ENCODE data around the gene KDM6B. TPM values are rescaled to one million over a fixed set of nuclear protein-coding genes. Genes with fewer than 3 reads are reported as not detected.

KDM6B gene
- total and polyA plus RNA-seq, 4 donors, result 2.5 to 11.5 (median 3.3) TPM

GRCh38 chr17:7881276-7882054 lies 47.4 kb downstream of the KDM6B start:
- H3K36me3 ChIP-seq (ENCODE audit: control insufficient read depth in 4 of 4, insufficient read depth in 3 of 4, low read depth in 1 of 4, low read length in 3 of 4), result no peaks in the 10 kb centered on the region
- H3K9me3 ChIP-seq (ENCODE audit: control insufficient read depth in 4 of 4, low read length in 3 of 4), result no peaks in the 10 kb centered on the region
- TF ChIP-seq FOXA2 (IDR thresholded peaks at IDR 0.05) (no peak), TAF1 (conservative IDR thresholded peaks at IDR 0.05) (no peak), JUND (IDR thresholded peaks at IDR 0.05) (no peak), SP1 (IDR thresholded peaks at IDR 0.05) (no peak), HNF4G (IDR thresholded peaks at IDR 0.05) (no peak), FOXA1 (IDR thresholded peaks at IDR 0.05) (no peak), RXRA (IDR thresholded peaks at IDR 0.05) (no peak), YY1 (IDR thresholded peaks at IDR 0.05) (no peak), CTCF (IDR thresholded peaks at IDR 0.05; ENCODE audit: low read depth, low read length, missing input control) (no peak), MAX (IDR thresholded peaks at IDR 0.05) (no peak), NR2F2 (IDR thresholded peaks at IDR 0.05) (no peak)
- TF ChIP-seq, protein P1, sequence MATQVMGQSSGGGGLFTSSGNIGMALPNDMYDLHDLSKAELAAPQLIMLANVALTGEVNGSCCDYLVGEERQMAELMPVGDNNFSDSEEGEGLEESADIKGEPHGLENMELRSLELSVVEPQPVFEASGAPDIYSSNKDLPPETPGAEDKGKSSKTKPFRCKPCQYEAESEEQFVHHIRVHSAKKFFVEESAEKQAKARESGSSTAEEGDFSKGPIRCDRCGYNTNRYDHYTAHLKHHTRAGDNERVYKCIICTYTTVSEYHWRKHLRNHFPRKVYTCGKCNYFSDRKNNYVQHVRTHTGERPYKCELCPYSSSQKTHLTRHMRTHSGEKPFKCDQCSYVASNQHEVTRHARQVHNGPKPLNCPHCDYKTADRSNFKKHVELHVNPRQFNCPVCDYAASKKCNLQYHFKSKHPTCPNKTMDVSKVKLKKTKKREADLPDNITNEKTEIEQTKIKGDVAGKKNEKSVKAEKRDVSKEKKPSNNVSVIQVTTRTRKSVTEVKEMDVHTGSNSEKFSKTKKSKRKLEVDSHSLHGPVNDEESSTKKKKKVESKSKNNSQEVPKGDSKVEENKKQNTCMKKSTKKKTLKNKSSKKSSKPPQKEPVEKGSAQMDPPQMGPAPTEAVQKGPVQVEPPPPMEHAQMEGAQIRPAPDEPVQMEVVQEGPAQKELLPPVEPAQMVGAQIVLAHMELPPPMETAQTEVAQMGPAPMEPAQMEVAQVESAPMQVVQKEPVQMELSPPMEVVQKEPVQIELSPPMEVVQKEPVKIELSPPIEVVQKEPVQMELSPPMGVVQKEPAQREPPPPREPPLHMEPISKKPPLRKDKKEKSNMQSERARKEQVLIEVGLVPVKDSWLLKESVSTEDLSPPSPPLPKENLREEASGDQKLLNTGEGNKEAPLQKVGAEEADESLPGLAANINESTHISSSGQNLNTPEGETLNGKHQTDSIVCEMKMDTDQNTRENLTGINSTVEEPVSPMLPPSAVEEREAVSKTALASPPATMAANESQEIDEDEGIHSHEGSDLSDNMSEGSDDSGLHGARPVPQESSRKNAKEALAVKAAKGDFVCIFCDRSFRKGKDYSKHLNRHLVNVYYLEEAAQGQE (IDR thresholded peaks at IDR 0.05), result no peak
- TF ChIP-seq, protein P2, sequence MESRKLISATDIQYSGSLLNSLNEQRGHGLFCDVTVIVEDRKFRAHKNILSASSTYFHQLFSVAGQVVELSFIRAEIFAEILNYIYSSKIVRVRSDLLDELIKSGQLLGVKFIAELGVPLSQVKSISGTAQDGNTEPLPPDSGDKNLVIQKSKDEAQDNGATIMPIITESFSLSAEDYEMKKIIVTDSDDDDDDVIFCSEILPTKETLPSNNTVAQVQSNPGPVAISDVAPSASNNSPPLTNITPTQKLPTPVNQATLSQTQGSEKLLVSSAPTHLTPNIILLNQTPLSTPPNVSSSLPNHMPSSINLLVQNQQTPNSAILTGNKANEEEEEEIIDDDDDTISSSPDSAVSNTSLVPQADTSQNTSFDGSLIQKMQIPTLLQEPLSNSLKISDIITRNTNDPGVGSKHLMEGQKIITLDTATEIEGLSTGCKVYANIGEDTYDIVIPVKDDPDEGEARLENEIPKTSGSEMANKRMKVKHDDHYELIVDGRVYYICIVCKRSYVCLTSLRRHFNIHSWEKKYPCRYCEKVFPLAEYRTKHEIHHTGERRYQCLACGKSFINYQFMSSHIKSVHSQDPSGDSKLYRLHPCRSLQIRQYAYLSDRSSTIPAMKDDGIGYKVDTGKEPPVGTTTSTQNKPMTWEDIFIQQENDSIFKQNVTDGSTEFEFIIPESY (IDR thresholded peaks at IDR 0.05), result no peak
- no peak overlapping the region for H3K4me3 ChIP-seq (ENCODE audit: low read depth in 1 of 3, low read length in 3 of 3)
- WGBS, result 74% methylated on average over 7 of the region's 7 CpGs
- H3K4me1 ChIP-seq (ENCODE audit: control insufficient read depth in 4 of 4, insufficient read depth in 4 of 4, low read length in 3 of 4), result peaks cover 0 to 11% (median 10%) of the 10 kb centered on the region in 4 donors
- no peak for DNase-seq (ENCODE audit: low spot score)
- no peaks in the 10 kb centered on the region for H3K27me3 ChIP-seq (ENCODE audit: control insufficient read depth in 4 of 4, insufficient read depth in 4 of 4, low read length in 3 of 4)
- no peak overlapping the region for H3K9ac ChIP-seq (ENCODE audit: low read depth in 1 of 2, low read length in 2 of 2)
- H3K27ac ChIP-seq (ENCODE audit: low read depth in 1 of 2, low read length in 2 of 2), result no peak overlapping the region

DNA sequence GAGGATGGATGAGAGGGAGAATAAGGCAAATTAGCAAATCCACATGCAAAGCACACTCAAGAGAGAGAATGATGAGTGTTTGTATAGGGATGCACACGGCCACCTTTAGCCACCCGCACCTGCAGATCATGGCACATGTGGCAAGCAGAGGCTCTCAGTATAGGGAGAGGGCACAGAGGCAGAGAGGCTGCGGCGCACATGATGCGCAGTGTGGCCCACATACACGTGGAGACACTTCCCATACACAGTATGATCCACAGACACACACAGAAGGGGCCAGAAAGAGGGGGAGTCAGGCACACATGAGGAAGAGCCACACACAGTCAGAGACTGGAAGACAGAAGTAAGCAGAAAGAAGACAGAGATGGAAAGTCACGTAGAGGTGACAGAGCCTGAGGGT lies 48.1 kb downstream of the KDM6B start:
- DNase-seq (ENCODE audit: low spot score), result no peak
- 76% methylated on average over 7 of the region's 7 CpGs for WGBS
- H3K27ac ChIP-seq (ENCODE audit: low read depth in 1 of 2, low read length in 2 of 2), result no peak overlapping the region

More for the DNA sequence above, 48.1 kb downstream of the KDM6B start:
- TF ChIP-seq, protein P2 (IDR thresholded peaks at IDR 0.05), result no peak
- TF ChIP-seq NR2F2 (IDR thresholded peaks at IDR 0.05) (no peak), YY1 (IDR thresholded peaks at IDR 0.05) (no peak), HNF4G (IDR thresholded peaks at IDR 0.05) (no peak), JUND (IDR thresholded peaks at IDR 0.05) (no peak)
- Histone ChIP-seq H3K27me3 (ENCODE audit: control insufficient read depth in 4 of 4, insufficient read depth in 4 of 4, low read length in 3 of 4) (no peaks in the 10 kb centered on the region), H3K9me3 (ENCODE audit: control insufficient read depth in 4 of 4, low read length in 3 of 4) (no peaks in the 10 kb centered on the region), H3K36me3 (ENCODE audit: control insufficient read depth in 4 of 4, insufficient read depth in 3 of 4, low read depth in 1 of 4, low read length in 3 of 4) (no peaks in the 10 kb centered on the region), H3K4me3 (ENCODE audit: low read depth in 1 of 3, low read length in 3 of 3) (no peak overlapping the region), H3K9ac (ENCODE audit: low read depth in 1 of 2, low read length in 2 of 2) (no peak overlapping the region), H3K4me1 (ENCODE audit: control insufficient read depth in 4 of 4, insufficient read depth in 4 of 4, low read length in 3 of 4) (peaks cover 0 to 17% (median 16%) of the 10 kb centered on the region in 4 donors)

Measured in liver (tissue), 9 donors.